ENCODE results near the gene KRT13. TPM values are rescaled to one million over a fixed set of nuclear protein-coding genes. Genes with fewer than 3 reads are reported as not detected.

Gene KRT13
- total RNA-seq, 2 donors from 2014 or later, result not detected

DNA sequence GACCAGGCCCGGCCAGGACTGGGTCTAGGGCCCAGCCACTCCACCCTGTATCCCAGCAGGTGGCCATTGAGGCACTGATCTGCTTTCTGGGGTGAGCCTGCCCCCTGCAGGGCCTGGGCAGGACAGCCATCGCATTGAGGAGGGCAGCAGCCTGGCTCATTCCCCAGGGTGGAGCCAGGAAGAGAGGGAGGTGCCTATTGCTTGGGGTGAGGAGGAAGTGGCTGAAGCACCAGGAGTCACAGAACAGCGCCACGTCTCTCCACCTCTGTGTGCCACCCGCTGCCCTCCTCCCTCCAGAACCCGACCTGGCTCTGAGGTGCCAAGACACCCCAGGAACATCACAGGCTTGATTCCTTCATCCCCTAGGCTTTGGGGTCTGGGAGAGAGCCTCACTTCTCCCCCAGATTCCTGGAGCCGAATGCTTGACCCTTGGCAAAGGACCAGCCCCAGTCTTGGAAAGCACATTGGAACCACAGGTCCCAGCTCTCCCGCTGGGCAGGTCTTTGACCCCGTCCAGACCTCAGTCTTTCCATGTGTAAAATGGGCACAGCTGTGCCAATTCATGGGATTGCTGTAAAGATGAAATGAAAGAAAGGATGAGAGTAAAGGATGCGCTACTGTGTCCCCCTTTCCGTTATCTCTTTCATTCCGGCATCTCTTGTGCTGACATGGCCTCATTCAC is 8.5 kb downstream of the KRT13 start:
- intact Hi-C loops (cut with DNase I), result no loop called here
- H3K27me3 ChIP-seq, result no peaks in the 10 kb centered on the region
- DNase-seq (peak; percentile 53 to 83 (median 60)), ATAC-seq (peak; percentile 89)
- H3K4me3 ChIP-seq, result no peak overlapping the region
- H3K27ac ChIP-seq, result no peak overlapping the region
- TF ChIP-seq POLR2A (IDR thresholded peaks at IDR 0.05), result peak in 2 of 3 donors; percentile 26 to 42
- TF ChIP-seq, protein P1, sequence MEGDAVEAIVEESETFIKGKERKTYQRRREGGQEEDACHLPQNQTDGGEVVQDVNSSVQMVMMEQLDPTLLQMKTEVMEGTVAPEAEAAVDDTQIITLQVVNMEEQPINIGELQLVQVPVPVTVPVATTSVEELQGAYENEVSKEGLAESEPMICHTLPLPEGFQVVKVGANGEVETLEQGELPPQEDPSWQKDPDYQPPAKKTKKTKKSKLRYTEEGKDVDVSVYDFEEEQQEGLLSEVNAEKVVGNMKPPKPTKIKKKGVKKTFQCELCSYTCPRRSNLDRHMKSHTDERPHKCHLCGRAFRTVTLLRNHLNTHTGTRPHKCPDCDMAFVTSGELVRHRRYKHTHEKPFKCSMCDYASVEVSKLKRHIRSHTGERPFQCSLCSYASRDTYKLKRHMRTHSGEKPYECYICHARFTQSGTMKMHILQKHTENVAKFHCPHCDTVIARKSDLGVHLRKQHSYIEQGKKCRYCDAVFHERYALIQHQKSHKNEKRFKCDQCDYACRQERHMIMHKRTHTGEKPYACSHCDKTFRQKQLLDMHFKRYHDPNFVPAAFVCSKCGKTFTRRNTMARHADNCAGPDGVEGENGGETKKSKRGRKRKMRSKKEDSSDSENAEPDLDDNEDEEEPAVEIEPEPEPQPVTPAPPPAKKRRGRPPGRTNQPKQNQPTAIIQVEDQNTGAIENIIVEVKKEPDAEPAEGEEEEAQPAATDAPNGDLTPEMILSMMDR (IDR thresholded peaks at IDR 0.05), result peak; percentile 10 to 81 (median 47)
- WGBS, 2 donors, result 39 to 73% methylated on average over 6 to 12 of the region's 12 CpGs
- H3K4me1 ChIP-seq, result no peaks in the 10 kb centered on the region
- no peaks in the 10 kb centered on the region for H3K36me3 ChIP-seq (replicated peaks in 1 of 2; ENCODE audit: insufficient read depth in 1 of 2, low read depth in 2 of 2)
- H3K9me3 ChIP-seq, result no peaks in the 10 kb centered on the region

DNA sequence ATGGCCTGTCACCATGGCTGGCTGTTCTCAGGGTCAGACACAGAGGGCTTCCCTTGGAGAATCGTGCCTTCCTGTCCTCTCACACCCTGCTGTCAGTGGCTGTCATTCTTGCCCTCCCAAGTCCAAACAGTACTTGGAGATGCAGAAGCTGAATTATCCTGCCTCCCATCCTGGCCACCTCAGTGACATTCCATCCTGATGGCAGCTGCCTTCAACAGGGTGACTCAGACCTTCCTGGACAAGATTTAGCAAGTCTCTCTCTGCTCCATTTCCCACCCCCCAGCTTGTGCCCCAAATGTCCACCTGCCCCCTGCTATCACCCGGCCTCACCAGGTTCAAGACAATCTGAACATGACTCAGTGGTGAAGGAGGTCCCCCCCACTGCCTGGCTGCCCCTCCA is 10.9 kb downstream of the KRT13 start:
- WGBS, 2 donors, result 57% methylated on average over 2 of the region's 2 CpGs
- H3K27me3 ChIP-seq, result no peaks in the 10 kb centered on the region
- DNase-seq, result no peak
- H3K27ac ChIP-seq, result no peak overlapping the region
- H3K9me3 ChIP-seq, result no peaks in the 10 kb centered on the region
- TF ChIP-seq POLR2A (IDR thresholded peaks at IDR 0.05), result no peak
- TF ChIP-seq, protein P1 (IDR thresholded peaks at IDR 0.05), result no peak
- H3K36me3 ChIP-seq (replicated peaks in 1 of 2; ENCODE audit: insufficient read depth in 1 of 2, low read depth in 2 of 2), result no peaks in the 10 kb centered on the region
- intact Hi-C loops (cut with DNase I), result no loop called here
- no peak for ATAC-seq
- no peaks in the 10 kb centered on the region for H3K4me1 ChIP-seq
- no peak overlapping the region for H3K4me3 ChIP-seq

GRCh38 chr17:41492771-41493170 is 12.6 kb downstream of the KRT13 start:
- Histone ChIP-seq H3K27ac (no peak overlapping the region), H3K4me1 (no peaks in the 10 kb centered on the region), H3K27me3 (no peaks in the 10 kb centered on the region), H3K36me3 (replicated peaks in 1 of 2; ENCODE audit: insufficient read depth in 1 of 2, low read depth in 2 of 2) (no peaks in the 10 kb centered on the region), H3K4me3 (no peak overlapping the region), H3K9me3 (no peaks in the 10 kb centered on the region)
- ATAC-seq, result no peak
- TF ChIP-seq, protein P1 (IDR thresholded peaks at IDR 0.05), result no peak
- no peak for TF ChIP-seq POLR2A (IDR thresholded peaks at IDR 0.05)
- intact Hi-C loops (cut with DNase I), result no loop called here
- WGBS, 2 donors, result 26 to 44% methylated on average over 3 to 4 of the region's 4 CpGs
- no peak for DNase-seq

DNA sequence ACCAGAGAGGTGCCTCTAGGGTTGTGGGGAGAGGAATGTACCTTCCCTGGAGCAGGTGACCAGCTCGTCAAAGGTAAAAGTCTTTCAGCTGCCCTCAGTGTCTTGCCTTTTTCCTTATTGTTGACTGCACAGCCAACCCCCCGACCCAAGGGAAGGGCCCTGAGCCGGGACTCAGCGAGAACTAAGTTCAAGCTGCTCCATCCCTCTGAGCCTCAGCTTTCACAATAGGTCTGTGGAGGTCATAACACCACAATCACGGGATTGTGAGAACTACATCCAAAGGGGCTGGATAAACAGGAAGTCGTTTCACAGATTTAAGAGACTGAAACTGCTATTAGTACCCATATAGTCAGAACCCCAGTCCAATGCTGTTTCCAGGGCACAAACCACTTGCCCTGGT is 13.1 kb downstream of the KRT13 start:
- TF ChIP-seq, protein P1 (IDR thresholded peaks at IDR 0.05), result no peak
- TF ChIP-seq POLR2A (IDR thresholded peaks at IDR 0.05), result no peak
- WGBS, 2 donors, result 44 to 54% methylated on average over 5 to 6 of the region's 6 CpGs
- intact Hi-C loops (cut with DNase I), result no loop called here

GRCh38 chr17:41491476-41491875 is 13.9 kb downstream of the KRT13 start:
- Histone ChIP-seq H3K36me3 (replicated peaks in 1 of 2; ENCODE audit: insufficient read depth in 1 of 2, low read depth in 2 of 2) (no peaks in the 10 kb centered on the region), H3K4me3 (no peak overlapping the region), H3K27ac (no peak overlapping the region), H3K4me1 (no peaks in the 10 kb centered on the region), H3K9me3 (no peaks in the 10 kb centered on the region), H3K27me3 (no peaks in the 10 kb centered on the region)
- ATAC-seq (no peak), DNase-seq (no peak)
- TF ChIP-seq, protein P1 (IDR thresholded peaks at IDR 0.05), result no peak
- no peak for TF ChIP-seq POLR2A (IDR thresholded peaks at IDR 0.05)
- intact Hi-C loops (cut with DNase I), result no loop called here
- WGBS, 2 donors, result 67 to 78% methylated on average over 2 of the region's 2 CpGs

More for the DNA sequence above, 13.1 kb downstream of the KRT13 start:
- Histone ChIP-seq H3K27ac (no peak overlapping the region), H3K4me3 (no peak overlapping the region), H3K27me3 (no peaks in the 10 kb centered on the region), H3K4me1 (no peaks in the 10 kb centered on the region), H3K9me3 (no peaks in the 10 kb centered on the region), H3K36me3 (replicated peaks in 1 of 2; ENCODE audit: insufficient read depth in 1 of 2, low read depth in 2 of 2) (no peaks in the 10 kb centered on the region)
- DNase-seq, result peak in 1 of 4 donors; percentile 54
- no peak for ATAC-seq

Measured in body of pancreas (tissue), 4 donors.